CD14-positive monocyte (primary cell): ENCODE measurements around the gene MACROD1. TPM values are rescaled to one million over a fixed set of nuclear protein-coding genes. Genes with fewer than 3 reads are reported as not detected.

ENCODE experiments used
- DNase-seq, 3 donors: peaks; one replicate each; pipeline ENCODE4 v3.0.0-alpha.2; 2011 to 2022
- H2AFZ ChIP-seq: 2 replicates; pipeline ENCODE4 v1.6.0; 2012; ENCODE audit warnings: mild to moderate bottlenecking, low read depth, low read length, inconsistent platforms; ENCODE audit not compliant: insufficient read depth, poor library complexity, severe bottlenecking
- H3K27ac ChIP-seq, 2 donors: 1 replicate in 1 of 2; 2 replicates in 1 of 2; pipeline ENCODE4 v1.5.1; 2012 to 2013; ENCODE audit warnings: low read length in 2 of 2, control low read depth in 1 of 2, inconsistent platforms in 1 of 2, low read depth in 1 of 2, mild to moderate bottlenecking in 1 of 2
- H3K27me3 ChIP-seq, 2 donors: one replicate each; pipeline versions ENCODE4 v1.6.0 to v1.6.1; 2011 to 2013; ENCODE audit warnings: low read length in 2 of 2; ENCODE audit not compliant: control insufficient read depth in 2 of 2, insufficient read depth in 2 of 2
- H3K36me3 ChIP-seq, 2 donors: replicated peaks in 1 of 2; 1 replicate in 1 of 2; 2 replicates in 1 of 2; pipeline versions ENCODE4 v1.5.1 to v1.6.1; 2012 to 2013; ENCODE audit warnings: low read length in 2 of 2, control low read depth in 1 of 2, inconsistent platforms in 1 of 2, mild to moderate bottlenecking in 1 of 2; ENCODE audit not compliant: insufficient read depth in 2 of 2, control insufficient read depth in 1 of 2
- H3K4me1 ChIP-seq, 2 donors: 1 replicate in 1 of 2; 2 replicates in 1 of 2; pipeline versions ENCODE4 v1.5.1 to v1.6.1; 2012 to 2013; ENCODE audit warnings: low read length in 2 of 2, control low read depth in 1 of 2, inconsistent platforms in 1 of 2, mild to moderate bottlenecking in 1 of 2, moderate library complexity in 1 of 2; ENCODE audit not compliant: insufficient read depth in 2 of 2, control insufficient read depth in 1 of 2
- H3K4me2 ChIP-seq: replicated peaks from 2 replicates; pipeline ENCODE3; 2012; ENCODE audit warnings: low read length, moderate library complexity, mild to moderate bottlenecking; ENCODE audit not compliant: poor library complexity, severe bottlenecking; ENCODE audit errors: extremely low read depth
- H3K4me3 ChIP-seq, 3 experiments: fragments of 200-600 bp in 1 of 3; sonication (generic) in 1 of 3; replicated peaks in 1 of 3; 1 replicate in 2 of 3; 2 replicates in 1 of 3; pipeline ENCODE4 v1.5.1; 2011 to 2013; ENCODE audit warnings: low read length in 3 of 3, mild to moderate bottlenecking in 3 of 3, control low read depth in 2 of 3, low read depth in 2 of 3, inconsistent platforms in 1 of 3, moderate library complexity in 1 of 3
- H3K79me2 ChIP-seq: 2 replicates; pipeline ENCODE4 v1.6.0; 2012; ENCODE audit warnings: mild to moderate bottlenecking, control low read depth, inconsistent platforms, low read length, moderate library complexity; ENCODE audit not compliant: insufficient read depth
- H3K9ac ChIP-seq: 2 replicates; pipeline ENCODE4 v1.6.0; 2017; ENCODE audit warnings: low read length, mild to moderate bottlenecking; ENCODE audit not compliant: insufficient read depth, poor library complexity, severe bottlenecking
- H3K9me3 ChIP-seq, 2 donors: replicated peaks in 1 of 2; 1 replicate in 1 of 2; 2 replicates in 1 of 2; pipeline versions ENCODE4 v1.5.1 to v1.6.1; 2012 to 2013; ENCODE audit warnings: low read length in 2 of 2, control low read depth in 1 of 2; ENCODE audit not compliant: control insufficient read depth in 1 of 2, insufficient read depth in 1 of 2
- H4K20me1 ChIP-seq: 2 replicates; pipeline ENCODE4 v1.6.0; 2012; ENCODE audit warnings: mild to moderate bottlenecking, low read length, control low read depth, moderate library complexity; ENCODE audit not compliant: insufficient read depth
- H3K27ac Mint-ChIP-seq, 7 donors: one replicate each; pipeline ENCODE4 v1.8.0; 2020; ENCODE audit warnings: mild to moderate bottlenecking in 7 of 7, mixed read lengths in 7 of 7, moderate library complexity in 6 of 7, inconsistent platforms in 2 of 7
- H3K27me3 Mint-ChIP-seq, 3 donors: one replicate each; pipeline ENCODE4 v1.8.0; 2021 to 2022; ENCODE audit warnings: low read depth in 3 of 3, mild to moderate bottlenecking in 3 of 3, mixed read lengths in 3 of 3, moderate library complexity in 3 of 3, inconsistent platforms in 1 of 3
- H3K36me3 Mint-ChIP-seq, 2 donors: one replicate each; pipeline ENCODE4 v1.8.0; 2020; ENCODE audit warnings: mixed read lengths in 2 of 2, inconsistent platforms in 1 of 2, mild to moderate bottlenecking in 1 of 2
- H3K4me1 Mint-ChIP-seq: one replicate; pipeline ENCODE4 v1.8.0; 2020; ENCODE audit warnings: mild to moderate bottlenecking, mixed read lengths
- H3K4me3 Mint-ChIP-seq, 2 donors: one replicate each; pipeline ENCODE4 v1.8.0; 2020; ENCODE audit warnings: mild to moderate bottlenecking in 2 of 2, mixed read lengths in 2 of 2, moderate library complexity in 1 of 2
- H3K9me3 Mint-ChIP-seq, 7 donors: one replicate each; pipeline ENCODE4 v1.8.0; 2020 to 2022; ENCODE audit warnings: mixed read lengths in 7 of 7, mild to moderate bottlenecking in 6 of 7, moderate library complexity in 6 of 7, inconsistent platforms in 2 of 7
- WGBS: methylation state at CpG from one replicate; pipeline ENCODE4 v1.1.5; 2013; ENCODE audit warnings: missing lambda C conversion rate; ENCODE audit not compliant: insufficient coverage; 5-methylcytosine and 5-hydroxymethylcytosine counted together
- intact Hi-C, 2 donors: fragments of 100-400 bp; cut with micrococcal nuclease; formaldehyde crosslinking; loops; one replicate each; pipeline versions ENCODE4 v1.15.0 to v1.15.1; 2023
- polyA plus RNA-seq, 3 donors: library from polyadenylated mRNA; depleted of rRNA in 1 of 3; unstranded in 2 of 3; stranded (reverse) in 1 of 3; fragments of 300-500 nt in 2 of 3; fragments of >200 nt in 1 of 3; fragmentation: Illumina TruSeq in 2 of 3; gene quantifications; 1 replicate in 2 of 3; 2 replicates in 1 of 3; pipeline ENCODE4 v1.2.3, GENCODE V29; 2012 to 2021
- TF ChIP-seq, protein P1 (sequence below): fragments of 200-600 bp; IDR thresholded peaks from one replicate; pipeline ENCODE4 v1.8.0; 2022; ENCODE audit warnings: antibody characterized with exemption, mild to moderate bottlenecking

MACROD1 gene
- polyA plus RNA-seq, 3 donors: 1.5 to 2.4 (median 2.2) TPM

DNA sequence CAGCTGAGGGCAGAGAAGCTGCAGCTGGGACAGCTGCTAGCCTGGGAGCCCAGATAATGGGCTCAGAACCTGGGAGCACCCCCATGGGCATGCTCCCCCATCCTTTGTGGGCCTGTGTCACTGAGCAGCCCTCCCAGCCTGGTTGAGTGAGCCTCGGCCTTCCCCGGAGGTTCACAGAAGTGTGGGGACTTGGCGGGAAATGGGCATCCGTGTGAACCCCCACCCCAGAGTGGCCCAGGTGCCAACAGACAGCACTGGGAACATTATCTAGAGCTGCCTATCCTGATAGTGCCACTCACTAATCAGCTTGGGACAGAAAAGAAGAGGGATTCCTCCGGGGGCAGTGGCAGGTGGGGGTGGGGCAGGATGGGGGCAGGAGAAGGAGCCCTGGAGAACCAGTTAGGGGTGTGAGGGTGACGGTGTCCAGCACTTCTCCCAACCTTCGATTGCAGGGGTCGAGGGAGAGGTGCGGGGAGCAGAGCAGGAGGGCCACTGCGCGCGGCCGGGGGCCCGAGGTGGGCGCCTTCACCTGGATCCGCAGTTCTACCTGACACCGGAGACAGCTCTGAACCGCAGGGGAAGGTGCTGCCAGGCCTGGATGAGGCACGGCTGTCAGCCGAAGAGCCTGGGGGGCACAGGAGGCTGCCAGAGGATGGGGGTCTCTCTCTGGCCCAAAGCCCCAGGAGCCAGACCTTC, 97.1 kb downstream of the MACROD1 start:
- Histone ChIP-seq H3K4me2 (no peak overlapping the region), H3K27me3 (no peaks in the 10 kb centered on the region), H2AFZ (no peak overlapping the region), H3K4me3 (no peak overlapping the region), H3K79me2 (no peaks in the 10 kb centered on the region), H3K9ac (no peak overlapping the region), H3K9me3 (no peaks in the 10 kb centered on the region), H3K27ac (no peak overlapping the region), H3K4me1 (peaks cover 2 to 4% of the 10 kb centered on the region in 2 donors), H3K36me3 (no peaks in the 10 kb centered on the region), H4K20me1 (no peaks in the 10 kb centered on the region)
- Mint-ChIP-seq H3K4me1 (peaks cover 1% of the 10 kb centered on the region), H3K36me3 (no peaks in the 10 kb centered on the region), H3K27me3 (peaks cover 2 to 5% (median 5%) of the 10 kb centered on the region in 3 donors), H3K4me3 (no peak overlapping the region), H3K27ac (peak overlapping the region in 1 of 7 donors; percentile 62), H3K9me3 (no peaks in the 10 kb centered on the region)
- intact Hi-C loops: no loop called here
- DNase-seq: no peak
- TF ChIP-seq, protein P1, sequence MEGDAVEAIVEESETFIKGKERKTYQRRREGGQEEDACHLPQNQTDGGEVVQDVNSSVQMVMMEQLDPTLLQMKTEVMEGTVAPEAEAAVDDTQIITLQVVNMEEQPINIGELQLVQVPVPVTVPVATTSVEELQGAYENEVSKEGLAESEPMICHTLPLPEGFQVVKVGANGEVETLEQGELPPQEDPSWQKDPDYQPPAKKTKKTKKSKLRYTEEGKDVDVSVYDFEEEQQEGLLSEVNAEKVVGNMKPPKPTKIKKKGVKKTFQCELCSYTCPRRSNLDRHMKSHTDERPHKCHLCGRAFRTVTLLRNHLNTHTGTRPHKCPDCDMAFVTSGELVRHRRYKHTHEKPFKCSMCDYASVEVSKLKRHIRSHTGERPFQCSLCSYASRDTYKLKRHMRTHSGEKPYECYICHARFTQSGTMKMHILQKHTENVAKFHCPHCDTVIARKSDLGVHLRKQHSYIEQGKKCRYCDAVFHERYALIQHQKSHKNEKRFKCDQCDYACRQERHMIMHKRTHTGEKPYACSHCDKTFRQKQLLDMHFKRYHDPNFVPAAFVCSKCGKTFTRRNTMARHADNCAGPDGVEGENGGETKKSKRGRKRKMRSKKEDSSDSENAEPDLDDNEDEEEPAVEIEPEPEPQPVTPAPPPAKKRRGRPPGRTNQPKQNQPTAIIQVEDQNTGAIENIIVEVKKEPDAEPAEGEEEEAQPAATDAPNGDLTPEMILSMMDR: no peak
- WGBS: 93% methylated on average over 18 of the region's 20 CpGs

DNA sequence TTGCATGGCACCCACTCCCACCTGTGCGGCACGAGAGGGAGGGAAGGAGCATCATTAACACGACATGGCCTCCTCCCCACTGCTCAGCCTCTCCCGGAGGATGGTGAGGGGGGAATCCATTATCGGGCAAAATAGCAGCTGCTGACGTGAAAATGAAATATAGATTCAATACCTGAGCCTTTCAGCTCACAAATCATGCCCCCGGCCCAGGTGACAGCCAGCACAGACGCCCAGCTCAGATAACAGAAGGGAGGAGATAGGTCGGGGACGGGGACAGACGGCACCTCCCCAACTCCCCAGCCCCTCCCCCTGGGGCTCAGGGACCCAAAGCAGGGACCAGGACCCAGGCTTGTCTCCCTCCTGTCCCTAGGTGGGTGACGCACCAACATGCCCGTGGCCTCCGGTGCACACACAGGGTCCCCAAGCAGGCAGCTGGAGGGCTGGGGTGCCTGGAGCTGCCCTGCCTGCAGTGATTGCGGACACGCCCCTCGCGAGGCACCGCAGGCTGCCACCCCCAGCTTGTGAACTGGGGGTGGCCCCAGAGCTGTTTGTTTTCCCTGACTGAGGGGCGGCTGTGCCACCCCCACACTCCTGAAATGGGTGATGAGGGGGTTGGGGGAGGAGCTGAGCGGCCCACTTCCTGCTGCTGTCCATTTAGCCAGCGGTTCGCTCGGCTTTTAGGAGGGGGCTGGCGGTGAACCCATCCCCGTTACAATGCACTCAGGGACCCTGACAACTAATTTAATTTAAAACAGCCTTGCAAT, 98.5 kb downstream of the MACROD1 start:
- Mint-ChIP-seq H3K4me3 (no peak overlapping the region), H3K9me3 (no peaks in the 10 kb centered on the region), H3K27me3 (peaks cover 2 to 14% (median 5%) of the 10 kb centered on the region in 3 donors), H3K4me1 (no peaks in the 10 kb centered on the region), H3K36me3 (no peaks in the 10 kb centered on the region), H3K27ac (no peak overlapping the region)
- TF ChIP-seq, protein P1: no peak
- Histone ChIP-seq H3K36me3 (no peaks in the 10 kb centered on the region), H3K79me2 (no peaks in the 10 kb centered on the region), H4K20me1 (no peaks in the 10 kb centered on the region), H3K9ac (no peak overlapping the region), H3K4me3 (no peak overlapping the region), H3K9me3 (no peaks in the 10 kb centered on the region), H3K4me1 (no peaks in the 10 kb centered on the region), H3K27ac (no peak overlapping the region), H2AFZ (no peak overlapping the region), H3K4me2 (no peak overlapping the region), H3K27me3 (no peaks in the 10 kb centered on the region)
- intact Hi-C loops: no loop called here
- 60% methylated on average over 10 of the region's 26 CpGs for WGBS
- DNase-seq: no peak
